SK-N-SH (cell line): ENCODE measurements around the gene RFX5. TPM values are rescaled to one million over a fixed set of nuclear protein-coding genes. Genes with fewer than 3 reads are reported as not detected.
"Not testable (repeated sequence)": the region's sequence is repeated elsewhere in the genome, so short reads cannot be mapped to it uniquely, and the experiment has no call there.

Source experiments
- CTCF ChIA-PET: fragments of 300-600, 350-600 bp; formaldehyde crosslinking; extraction: SDS; loops from one replicate; lab custom pipeline; 2021; lab: Yijun Ruan, JAX
- POLR2A ChIA-PET: fragments of 350-600 bp; sonication (Branson Sonifier 250); formaldehyde crosslinking; extraction: SDS; loops from one replicate; lab custom pipeline; 2020; ENCODE audit warnings: antibody characterized with exemption, inconsistent platforms; lab: Yijun Ruan, JAX
- DNase-seq: peaks from one replicate; pipeline ENCODE4 v3.0.0; 2012
- H2AFZ ChIP-seq: fragments of 200-600 bp; sonication (generic); 2 replicates; pipeline ENCODE4 v1.8.1; 2016; ENCODE audit warnings: antibody characterized with exemption, mild to moderate bottlenecking, low read depth
- H3F3A ChIP-seq: fragments of 200-600 bp; sonication (generic); replicated peaks from 2 replicates; pipeline ENCODE3; 2016; ENCODE audit warnings: antibody characterized with exemption, mild to moderate bottlenecking; ENCODE audit not compliant: insufficient read depth
- H3K27ac ChIP-seq, 2 experiments: fragments of 200-500 bp in 1 of 2; fragments of 200-600 bp in 1 of 2; sonication (Bioruptor generic) in 1 of 2; sonication (generic), shearing (Covaris generic) in 1 of 2; 2 replicates each; pipeline versions ENCODE4 v1.5.1 to v1.6.1; 2014 to 2016; ENCODE audit warnings: low read depth in 2 of 2, inconsistent platforms in 1 of 2, low read length in 1 of 2, mild to moderate bottlenecking in 1 of 2, mixed read lengths in 1 of 2
- H3K27me3 ChIP-seq: fragments of 200-600 bp; sonication (generic), shearing (Covaris generic); 2 replicates; pipeline ENCODE4 v1.6.1; 2016; ENCODE audit warnings: mixed run types; ENCODE audit not compliant: insufficient read depth
- H3K36me3 ChIP-seq, 2 experiments: fragments of 200-500 bp in 1 of 2; fragments of 200-600 bp in 1 of 2; sonication (Bioruptor generic) in 1 of 2; sonication (generic) in 1 of 2; replicated peaks in 1 of 2; 2 replicates each; pipeline versions ENCODE3 to v1.5.1; 2014 to 2016; ENCODE audit warnings: low read length in 1 of 2, mild to moderate bottlenecking in 1 of 2; ENCODE audit not compliant: insufficient read depth in 2 of 2, control insufficient read depth in 1 of 2
- H3K4me1 ChIP-seq, 2 experiments: fragments of 200-500 bp in 1 of 2; fragments of 200-600 bp in 1 of 2; sonication (Bioruptor generic) in 1 of 2; sonication (generic), shearing (Covaris generic) in 1 of 2; 2 replicates each; pipeline versions ENCODE4 v1.5.1 to v1.6.1; 2014 to 2016; ENCODE audit warnings: low read depth in 1 of 2, low read length in 1 of 2, mixed run types in 1 of 2; ENCODE audit not compliant: insufficient read depth in 2 of 2, control insufficient read depth in 1 of 2
- H3K4me2 ChIP-seq: fragments of 200-600 bp; sonication (generic), shearing (Covaris generic); 2 replicates; pipeline ENCODE4 v1.6.1; 2017; ENCODE audit warnings: mixed run types
- H3K4me3 ChIP-seq, 2 experiments: fragments of 200-500 bp in 1 of 2; fragments of 200-600 bp in 1 of 2; sonication (Bioruptor generic) in 1 of 2; sonication (generic), shearing (Covaris generic) in 1 of 2; 2 replicates each; pipeline versions ENCODE4 v1.5.1 to v1.8.1; 2014 to 2016; ENCODE audit warnings: low read depth in 2 of 2, inconsistent platforms in 1 of 2, low read length in 1 of 2, mild to moderate bottlenecking in 1 of 2, mixed read lengths in 1 of 2, moderate library complexity in 1 of 2
- H3K79me2 ChIP-seq: fragments of 200-600 bp; sonication (generic); 2 replicates; pipeline ENCODE4 v1.8.1; 2017; ENCODE audit warnings: mild to moderate bottlenecking; ENCODE audit not compliant: insufficient read depth
- H3K9ac ChIP-seq: fragments of 200-600 bp; sonication (generic); 2 replicates; pipeline ENCODE4 v1.6.1; 2017; ENCODE audit warnings: mixed run types
- H3K9me2 ChIP-seq: fragments of 200-600 bp; sonication (generic); 2 replicates; pipeline ENCODE4 v1.6.1; 2017; ENCODE audit warnings: mixed run types
- H3K9me3 ChIP-seq: fragments of 200-600 bp; sonication (generic); 2 replicates; pipeline ENCODE4 v1.6.1; 2017; ENCODE audit warnings: mixed run types, mild to moderate bottlenecking, moderate library complexity
- H4K20me1 ChIP-seq: fragments of 200-600 bp; sonication (generic); 2 replicates; pipeline ENCODE4 v1.6.1; 2017; ENCODE audit warnings: mild to moderate bottlenecking, mixed run types; ENCODE audit not compliant: insufficient read depth
- NRF1 ChIP-seq: IDR thresholded peaks from 2 replicates; pipeline ENCODE4 v1.6.1; 2012; ENCODE audit warnings: low read depth, mild to moderate bottlenecking, low read length
- SIN3A ChIP-seq: IDR thresholded peaks from 2 replicates; pipeline ENCODE4 v1.6.1; 2012; ENCODE audit warnings: low read depth, mild to moderate bottlenecking, low read length, moderate library complexity, borderline replicate concordance
- TCF12 ChIP-seq: IDR thresholded peaks from 2 replicates; pipeline ENCODE4 v1.4.0; 2012
- WGBS: methylation state at CpG from one replicate; pipeline ENCODE4 v1.1.6; 2017; ENCODE audit warnings: low lambda C conversion rate; 5-methylcytosine and 5-hydroxymethylcytosine counted together
- polyA plus RNA-seq, 3 experiments: library from polyadenylated mRNA; depleted of rRNA; stranded (reverse); fragments of >200 nt; gene quantifications; 2 replicates each; pipeline ENCODE4 v1.2.3, GENCODE V29; 2012
- TF ChIP-seq, protein P1 (sequence below): IDR thresholded peaks from 2 replicates; pipeline ENCODE4 v1.6.1; 2012; ENCODE audit warnings: mild to moderate bottlenecking, low read depth, low read length, moderate library complexity

RFX5 gene
- polyA plus RNA-seq, 1 of the 3 experiments (the other 2 are of a cell fraction): 29.1 TPM

DNA sequence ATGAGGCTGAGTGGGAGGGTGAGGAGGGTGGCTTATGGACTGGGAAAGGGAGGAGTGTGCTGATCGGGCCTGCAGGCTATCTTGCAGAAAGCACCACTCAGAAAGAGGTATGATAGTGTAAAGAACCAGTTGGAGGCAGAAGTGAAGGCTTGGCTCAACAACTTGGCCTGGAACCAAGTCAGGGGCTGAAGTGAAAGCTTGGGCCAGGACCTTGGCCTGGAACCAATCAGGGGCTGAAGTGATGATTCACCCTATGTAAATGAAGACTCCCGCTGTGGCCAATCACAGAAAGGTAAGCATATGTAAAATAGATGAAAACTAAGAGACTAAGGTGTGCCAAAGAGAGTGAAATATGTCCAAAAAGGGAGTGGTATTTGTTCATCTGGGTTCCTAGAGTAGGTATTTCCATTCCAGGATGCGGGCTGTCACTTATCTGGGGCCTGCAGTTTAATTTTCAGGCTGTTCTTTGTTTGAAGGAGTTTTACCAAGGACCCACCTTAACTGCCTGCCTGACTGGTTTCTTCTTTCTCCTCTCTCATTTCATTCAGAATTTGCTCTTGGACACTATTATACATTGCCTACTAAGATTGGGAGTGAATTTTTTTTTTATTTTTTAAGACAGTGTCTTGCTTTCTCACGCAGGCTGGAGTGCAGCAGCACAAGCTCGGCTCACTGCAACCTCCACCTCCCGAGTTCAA, 5.1 kb upstream of the RFX5 start:
- Histone ChIP-seq H3K27ac (no peak overlapping the region), H3K9me3 (no peaks in the 10 kb centered on the region), H3K4me2 (no peak overlapping the region), H2AFZ (no peak overlapping the region), H3K4me3 (no peak overlapping the region), H4K20me1 (no peaks in the 10 kb centered on the region), H3K79me2 (no peaks in the 10 kb centered on the region), H3K36me3 (no peaks in the 10 kb centered on the region), H3K27me3 (no peaks in the 10 kb centered on the region; the same call in 1 of the 2 replicates), H3K9me2 (no peaks in the 10 kb centered on the region), H3K4me1 (peaks cover 0 to 4% of the 10 kb centered on the region in 2 experiments; a peak in 1 of 4 replicates), H3F3A (no peaks in the 10 kb centered on the region), H3K9ac (no peak overlapping the region)
- whole genome bisulfite sequencing: 75% methylated on average over 6 of the region's 6 CpGs
- ChIA-PET CTCF (interaction anchor here (0.8 to 6.0 kb wide), 2 partner anchors 9 to 12 kb away, joined by 3 to 34 read pairs; no protein-coding TSS in a partner anchor), POLR2A (no interaction called here)
- DNase-seq: no peak
- TF ChIP-seq, protein P1, sequence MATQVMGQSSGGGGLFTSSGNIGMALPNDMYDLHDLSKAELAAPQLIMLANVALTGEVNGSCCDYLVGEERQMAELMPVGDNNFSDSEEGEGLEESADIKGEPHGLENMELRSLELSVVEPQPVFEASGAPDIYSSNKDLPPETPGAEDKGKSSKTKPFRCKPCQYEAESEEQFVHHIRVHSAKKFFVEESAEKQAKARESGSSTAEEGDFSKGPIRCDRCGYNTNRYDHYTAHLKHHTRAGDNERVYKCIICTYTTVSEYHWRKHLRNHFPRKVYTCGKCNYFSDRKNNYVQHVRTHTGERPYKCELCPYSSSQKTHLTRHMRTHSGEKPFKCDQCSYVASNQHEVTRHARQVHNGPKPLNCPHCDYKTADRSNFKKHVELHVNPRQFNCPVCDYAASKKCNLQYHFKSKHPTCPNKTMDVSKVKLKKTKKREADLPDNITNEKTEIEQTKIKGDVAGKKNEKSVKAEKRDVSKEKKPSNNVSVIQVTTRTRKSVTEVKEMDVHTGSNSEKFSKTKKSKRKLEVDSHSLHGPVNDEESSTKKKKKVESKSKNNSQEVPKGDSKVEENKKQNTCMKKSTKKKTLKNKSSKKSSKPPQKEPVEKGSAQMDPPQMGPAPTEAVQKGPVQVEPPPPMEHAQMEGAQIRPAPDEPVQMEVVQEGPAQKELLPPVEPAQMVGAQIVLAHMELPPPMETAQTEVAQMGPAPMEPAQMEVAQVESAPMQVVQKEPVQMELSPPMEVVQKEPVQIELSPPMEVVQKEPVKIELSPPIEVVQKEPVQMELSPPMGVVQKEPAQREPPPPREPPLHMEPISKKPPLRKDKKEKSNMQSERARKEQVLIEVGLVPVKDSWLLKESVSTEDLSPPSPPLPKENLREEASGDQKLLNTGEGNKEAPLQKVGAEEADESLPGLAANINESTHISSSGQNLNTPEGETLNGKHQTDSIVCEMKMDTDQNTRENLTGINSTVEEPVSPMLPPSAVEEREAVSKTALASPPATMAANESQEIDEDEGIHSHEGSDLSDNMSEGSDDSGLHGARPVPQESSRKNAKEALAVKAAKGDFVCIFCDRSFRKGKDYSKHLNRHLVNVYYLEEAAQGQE: no peak

DNA sequence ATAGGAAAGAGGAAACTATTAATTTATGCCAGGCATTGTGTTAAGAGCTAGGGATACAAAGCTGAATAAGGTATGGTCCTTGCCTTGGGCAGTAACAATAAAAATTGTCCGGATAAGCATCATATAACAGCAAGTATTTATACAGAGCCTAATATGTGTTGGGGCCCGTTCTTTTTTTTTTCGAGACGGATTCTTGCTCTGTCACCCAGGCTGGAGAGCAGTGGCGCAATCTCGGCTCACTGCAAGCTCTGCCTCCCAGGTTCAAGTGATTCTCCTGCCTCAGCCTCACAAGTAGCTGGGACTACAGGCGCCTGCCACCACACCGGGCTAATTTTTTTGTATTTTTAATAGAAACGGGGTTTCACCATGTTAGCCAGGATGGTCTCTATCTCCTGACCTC, 3.3 kb upstream of the RFX5 start:
- not testable (repeated sequence) for H3K9me2 ChIP-seq, H3K36me3 ChIP-seq, H4K20me1 ChIP-seq, H3K4me3 ChIP-seq, H3K9me3 ChIP-seq, H3K27ac ChIP-seq, H3K4me2 ChIP-seq, H3K27me3 ChIP-seq, DNase-seq, H3F3A ChIP-seq, H3K9ac ChIP-seq, H3K79me2 ChIP-seq, H2AFZ ChIP-seq
- peaks cover 8 to 13% of the 10 kb centered on the region in 2 experiments; a peak in 2 of 4 replicates for H3K4me1 ChIP-seq
- ChIA-PET POLR2A (interaction anchor here (0.6 kb wide), 1 partner anchor 69 kb away, joined by 3 read pairs; no protein-coding TSS in a partner anchor), CTCF (interaction anchor here (1.6 to 6.0 kb wide), 2 partner anchors 10 to 18 kb away, joined by 4 to 34 read pairs; no protein-coding TSS in a partner anchor)
- WGBS: 72% methylated on average over 9 of the region's 9 CpGs

DNA sequence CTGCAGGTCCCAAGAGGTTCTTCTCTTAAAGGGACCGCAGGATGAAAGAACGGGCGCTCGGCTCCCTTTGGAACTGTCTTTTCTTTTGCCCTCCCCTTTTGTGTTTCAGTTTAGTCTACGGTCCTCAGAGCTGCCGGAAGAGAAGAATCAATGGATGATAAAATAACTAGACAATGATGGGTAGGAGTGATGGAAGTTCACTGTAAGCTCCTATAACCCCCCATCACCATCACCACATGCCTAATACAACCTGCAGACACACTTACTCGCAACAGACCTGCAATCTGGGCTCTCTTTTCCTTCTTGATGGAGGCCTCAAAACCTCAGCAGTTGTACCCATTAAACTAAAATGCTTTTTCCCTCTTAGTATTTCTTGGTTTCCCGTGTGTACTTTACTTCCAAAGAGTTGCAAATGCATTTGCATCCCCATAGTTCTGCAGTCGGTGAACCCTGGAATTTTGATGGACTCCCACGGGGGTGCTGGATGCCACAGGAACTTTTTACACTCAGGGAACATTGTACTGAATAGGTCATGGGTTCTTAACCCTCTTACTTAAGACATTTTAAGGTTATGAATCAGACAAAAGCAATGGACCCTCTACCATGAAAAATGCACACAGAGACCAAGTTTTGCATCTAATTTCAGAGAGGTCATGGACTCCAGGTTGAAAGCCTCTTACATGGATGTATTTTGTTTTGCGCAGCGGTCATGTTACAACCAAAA, 633 bp upstream of the RFX5 start:
- Histone ChIP-seq H2AFZ (peak overlapping the region; percentile 85), H4K20me1 (no peaks in the 10 kb centered on the region), H3K36me3 (peaks cover 6 to 23% of the 10 kb centered on the region in 2 experiments), H3K9me3 (no peaks in the 10 kb centered on the region), H3K4me2 (peak overlapping the region; percentile 58), H3K4me3 (peak overlapping the region in 1 of 2 experiments; percentile 71; a peak in 3 of 4 replicates), H3K4me1 (peaks cover 8 to 13% of the 10 kb centered on the region in 2 experiments; a peak in 2 of 4 replicates), H3F3A (no peaks in the 10 kb centered on the region), H3K9me2 (no peaks in the 10 kb centered on the region), H3K79me2 (peaks cover 7% of the 10 kb centered on the region), H3K27ac (peak overlapping the region; percentile 27 to 99; a peak in 3 of 4 replicates), H3K27me3 (no peaks in the 10 kb centered on the region), H3K9ac (no peak overlapping the region)
- TF ChIP-seq TCF12 (no peak), SIN3A (0 out of 2 replicates have a peak, but pooled peaks have one; percentile 13), NRF1 (no peak)
- no peak for DNase-seq
- ChIA-PET CTCF (interaction anchor here (0.8 kb wide), 1 partner anchor 46 kb away, joined by 3 read pairs; no protein-coding TSS in a partner anchor), POLR2A (interaction anchor here (0.7 to 1.2 kb wide), 3 partner anchors 52 to 93 kb away, joined by 3 to 5 read pairs (median 4); partner anchors contain the start of genes PSMB4 and PSMD4)
- whole genome bisulfite sequencing: 37% methylated on average over 12 of the region's 12 CpGs
